GM23338 (cell line): ENCODE data around the gene CTRB1. TPM values are rescaled to one million over a fixed set of nuclear protein-coding genes. Genes with fewer than 3 reads are reported as not detected.

Source experiments
- ATAC-seq: fragments of 200-7000 bp; cut with Tn5 transposase; 3 replicates; pipeline ENCODE4 v1.9.1; 2020
- DNase-seq: peaks from one replicate; pipeline ENCODE4 v3.0.0-alpha.2; 2015; ENCODE audit warnings: low spot score
- H2AFZ ChIP-seq: fragments of 200-600 bp; sonication (generic); 2 replicates; pipeline ENCODE4 v1.8.0; 2016; ENCODE audit warnings: antibody characterized with exemption, mild to moderate bottlenecking, moderate library complexity
- H3F3A ChIP-seq: fragments of 200-600 bp; sonication (generic); replicated peaks from 2 replicates; pipeline ENCODE4 v1.8.0; 2017; ENCODE audit warnings: antibody characterized with exemption, mixed run types, low read depth
- H3K27ac ChIP-seq: fragments of 200-600 bp; sonication (generic); 2 replicates; pipeline ENCODE4 v1.6.1; 2016; ENCODE audit warnings: low read depth
- H3K27me3 ChIP-seq: fragments of 200-600 bp; sonication (generic); 2 replicates; pipeline ENCODE4 v1.8.0; 2016; ENCODE audit warnings: mild to moderate bottlenecking, mixed run types, moderate library complexity; ENCODE audit not compliant: insufficient read depth
- H3K36me3 ChIP-seq: fragments of 200-600 bp; sonication (generic); 2 replicates; pipeline ENCODE4 v1.8.0; 2016; ENCODE audit warnings: mild to moderate bottlenecking; ENCODE audit not compliant: insufficient read depth
- H3K4me1 ChIP-seq: fragments of 200-600 bp; sonication (generic); 2 replicates; pipeline ENCODE4 v1.8.0; 2016; ENCODE audit warnings: mild to moderate bottlenecking, moderate library complexity; ENCODE audit not compliant: insufficient read depth
- H3K4me2 ChIP-seq: fragments of 200-600 bp; sonication (generic); 2 replicates; pipeline ENCODE4 v1.7.1; 2017; ENCODE audit warnings: mixed run types
- H3K4me3 ChIP-seq: fragments of 200-600 bp; sonication (generic); 2 replicates; pipeline ENCODE4 v1.6.1; 2016; ENCODE audit warnings: mixed run types
- H3K79me2 ChIP-seq: fragments of 200-600 bp; sonication (generic); replicated peaks from 2 replicates; pipeline ENCODE4 v1.8.0; 2017; ENCODE audit warnings: mild to moderate bottlenecking; ENCODE audit not compliant: insufficient read depth
- H3K9me2 ChIP-seq: fragments of 200-600 bp; sonication (generic); 2 replicates; pipeline ENCODE4 v1.8.0; 2017; ENCODE audit not compliant: insufficient read depth
- H4K20me1 ChIP-seq: fragments of 200-600 bp; sonication (generic); replicated peaks from 2 replicates; pipeline ENCODE4 v1.8.0; 2017; ENCODE audit warnings: mild to moderate bottlenecking; ENCODE audit not compliant: insufficient read depth
- H3K27ac Mint-ChIP-seq: 2 replicates; pipeline ENCODE4 v1.8.0; 2020; ENCODE audit warnings: inconsistent platforms, mild to moderate bottlenecking, moderate library complexity, mixed read lengths
- H3K27me3 Mint-ChIP-seq: 3 replicates; pipeline ENCODE4 v1.8.0; 2022; ENCODE audit warnings: low read depth, mild to moderate bottlenecking, moderate library complexity, mixed read lengths, inconsistent platforms; ENCODE audit not compliant: insufficient read depth, poor library complexity
- H3K36me3 Mint-ChIP-seq: 3 replicates; pipeline ENCODE4 v1.8.0; 2021; ENCODE audit warnings: low read depth, mild to moderate bottlenecking, inconsistent platforms, moderate library complexity, mixed read lengths
- H3K4me1 Mint-ChIP-seq: 3 replicates; pipeline ENCODE4 v1.8.0; 2020; ENCODE audit warnings: mild to moderate bottlenecking, inconsistent platforms, mixed read lengths
- H3K4me3 Mint-ChIP-seq: 3 replicates; pipeline ENCODE4 v1.8.0; 2021; ENCODE audit warnings: moderate library complexity, mild to moderate bottlenecking, inconsistent platforms, mixed read lengths
- H3K9me3 Mint-ChIP-seq: 3 replicates; pipeline ENCODE4 v1.8.0; 2020; ENCODE audit warnings: moderate library complexity, mild to moderate bottlenecking, inconsistent platforms, mixed read lengths
- CREB1 ChIP-seq: fragments of 250-450 bp; sonication (Bioruptor Pico); IDR thresholded peaks from 2 replicates; pipeline ENCODE4 v1.5.0; 2020; ENCODE audit warnings: low read depth, mild to moderate bottlenecking, moderate library complexity
- EZH2 ChIP-seq: fragments of 200-600 bp; sonication (generic); IDR thresholded peaks from one replicate; pipeline ENCODE4 v1.8.0; 2017; ENCODE audit warnings: antibody characterized with exemption, mild to moderate bottlenecking, low read depth; ENCODE audit not compliant: unreplicated experiment
- EZH2phosphoT487 ChIP-seq: fragments of 200-600 bp; sonication (generic); IDR thresholded peaks from one replicate; pipeline ENCODE4 v1.8.1; 2018; ENCODE audit warnings: antibody characterized with exemption; ENCODE audit not compliant: unreplicated experiment
- JUNB ChIP-seq: IDR thresholded peaks from one replicate; pipeline ENCODE4 v1.6.1; 2016; ENCODE audit warnings: antibody characterized with exemption; ENCODE audit not compliant: unreplicated experiment
- NANOG ChIP-seq: IDR thresholded peaks from 2 replicates; pipeline ENCODE4 v1.6.1; 2016; ENCODE audit warnings: antibody characterized with exemption, borderline replicate concordance
- POLR2AphosphoS5 ChIP-seq: IDR thresholded peaks from 2 replicates; pipeline ENCODE4 v1.6.1; 2016; ENCODE audit warnings: antibody characterized with exemption, low read depth
- REST ChIP-seq: IDR thresholded peaks from one replicate; pipeline ENCODE4 v1.6.1; 2018; ENCODE audit warnings: antibody characterized with exemption; ENCODE audit not compliant: unreplicated experiment
- STAT1 ChIP-seq: IDR thresholded peaks from one replicate; pipeline ENCODE4 v1.6.1; 2016; ENCODE audit warnings: antibody characterized with exemption; ENCODE audit not compliant: unreplicated experiment
- ZNF114 ChIP-seq: fragments of 250-450 bp; sonication (Bioruptor Pico); IDR thresholded peaks from 2 replicates; pipeline ENCODE4 v1.5.0; 2020; ENCODE audit warnings: mild to moderate bottlenecking, moderate library complexity
- ZNF331 ChIP-seq: fragments of 250-450 bp; sonication (Bioruptor Pico); IDR thresholded peaks from 2 replicates; pipeline ENCODE4 v1.5.0; 2020; ENCODE audit warnings: low read depth, mild to moderate bottlenecking, moderate library complexity
- ZNF462 ChIP-seq: fragments of 250-450 bp; sonication (Bioruptor Pico); IDR thresholded peaks from 2 replicates; pipeline ENCODE4 v1.5.0; 2020; ENCODE audit warnings: mild to moderate bottlenecking, moderate library complexity
- polyA plus RNA-seq: library from polyadenylated mRNA; unstranded; fragments of >200 nt; fragmentation: Nextera tagmentation; extraction: Ambion mirVana; gene quantifications from 2 replicates; pipeline ENCODE4 v1.2.1, GENCODE V29; 2016
- total RNA-seq: library from RNA; depleted of rRNA; stranded (reverse); fragments of >200 nt; shearing (Covaris generic); gene quantifications from 2 replicates; pipeline ENCODE4 v1.2.3, GENCODE V29; 2014
- TF ChIP-seq, protein P1 (sequence below): IDR thresholded peaks from 2 replicates; pipeline ENCODE4 v1.6.1; 2016; ENCODE audit warnings: antibody characterized with exemption
- TF ChIP-seq, protein P2 (sequence below), 2 experiments: fragments of 200-600 bp in 1 of 2; sonication (generic) in 1 of 2; conservative IDR thresholded peaks; 2 replicates each; pipeline versions ENCODE4 v1.5.1 to v1.6.1; 2016 to 2017; ENCODE audit warnings: antibody characterized with exemption in 2 of 2, low read depth in 2 of 2, mild to moderate bottlenecking in 2 of 2, moderate library complexity in 1 of 2

The CTRB1 gene
- total and polyA plus RNA-seq, 2 experiments from 2014 or later = not detected

DNA sequence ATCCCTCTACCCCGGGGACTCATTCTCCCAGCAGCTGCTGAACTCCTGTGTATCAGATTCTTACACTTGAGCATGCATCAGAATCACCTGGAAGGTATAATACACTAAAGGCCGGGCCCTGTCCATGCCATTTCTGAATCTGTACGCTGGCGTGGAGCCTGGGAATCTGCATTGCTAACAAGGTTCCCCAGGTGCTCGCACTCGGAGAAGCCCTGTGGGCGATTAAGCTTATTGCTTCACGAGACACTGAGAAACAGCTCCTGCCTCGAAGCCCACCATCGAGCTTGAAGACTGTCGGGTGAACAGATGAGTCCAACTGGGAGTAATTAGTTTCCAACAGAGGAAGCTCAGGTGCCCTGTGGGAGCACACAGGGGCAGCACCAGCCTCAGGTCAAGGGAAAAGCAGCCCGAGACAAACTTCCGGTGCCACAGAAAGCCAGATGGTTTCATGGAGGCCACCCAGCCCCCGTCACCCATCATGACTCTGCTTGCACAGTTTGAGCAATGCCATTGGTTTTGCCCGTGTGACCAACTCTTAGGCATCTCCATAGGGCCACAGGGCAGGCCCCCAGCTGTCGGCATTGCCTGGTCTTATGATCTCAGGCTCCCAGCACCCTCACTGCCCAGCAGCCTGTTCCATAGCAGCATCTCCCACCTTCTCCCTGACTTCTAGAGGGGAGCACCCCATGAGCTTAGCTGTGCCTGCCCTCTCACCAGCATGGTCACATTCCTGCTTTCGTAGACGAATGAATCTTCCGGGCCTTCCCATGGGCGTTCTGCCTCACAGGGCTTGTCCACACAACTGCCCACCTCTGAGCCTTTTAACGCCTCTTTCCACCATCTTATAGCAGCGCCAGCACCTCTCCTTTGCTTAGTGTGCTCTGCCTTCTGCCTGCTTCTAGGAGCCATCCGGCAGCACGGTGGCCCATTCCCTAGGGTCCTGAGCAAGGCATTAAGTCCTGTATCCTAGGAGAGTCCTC, 22.7 kb upstream of the CTRB1 start:
- no peak overlapping the region for H3K4me2 ChIP-seq
- 0 out of 2 replicates have a peak, but pooled peaks cover 4% of the 10 kb centered on the region for H3F3A ChIP-seq
- Mint-ChIP-seq H3K4me3 (no peak overlapping the region), H3K27me3 (peaks cover 11% of the 10 kb centered on the region), H3K36me3 (no peaks in the 10 kb centered on the region), H3K4me1 (peaks cover 9% of the 10 kb centered on the region), H3K27ac (no peak overlapping the region), H3K9me3 (no peaks in the 10 kb centered on the region; the same call in 2 of the 3 replicates)
- ATAC-seq = no peak
- H3K27me3 ChIP-seq = no peaks in the 10 kb centered on the region
- H3K4me1 ChIP-seq = peaks cover 8% of the 10 kb centered on the region; the same call in 1 of the 2 replicates
- H3K9me2 ChIP-seq = no peaks in the 10 kb centered on the region
- H3K27ac ChIP-seq = no peak overlapping the region
- TF ChIP-seq EZH2 (no peak), ZNF331 (CRISPR knock-in tag) (no peak), REST (no peak), ZNF462 (CRISPR knock-in tag) (no peak), EZH2phosphoT487 (no peak), ZNF114 (CRISPR knock-in tag) (no peak), NANOG (no peak), POLR2AphosphoS5 (no peak), JUNB (no peak), CREB1 (CRISPR knock-in tag) (no peak), STAT1 (no peak)
- TF ChIP-seq, protein P1, sequence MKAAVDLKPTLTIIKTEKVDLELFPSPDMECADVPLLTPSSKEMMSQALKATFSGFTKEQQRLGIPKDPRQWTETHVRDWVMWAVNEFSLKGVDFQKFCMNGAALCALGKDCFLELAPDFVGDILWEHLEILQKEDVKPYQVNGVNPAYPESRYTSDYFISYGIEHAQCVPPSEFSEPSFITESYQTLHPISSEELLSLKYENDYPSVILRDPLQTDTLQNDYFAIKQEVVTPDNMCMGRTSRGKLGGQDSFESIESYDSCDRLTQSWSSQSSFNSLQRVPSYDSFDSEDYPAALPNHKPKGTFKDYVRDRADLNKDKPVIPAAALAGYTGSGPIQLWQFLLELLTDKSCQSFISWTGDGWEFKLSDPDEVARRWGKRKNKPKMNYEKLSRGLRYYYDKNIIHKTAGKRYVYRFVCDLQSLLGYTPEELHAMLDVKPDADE = no peak
- TF ChIP-seq, protein P2, sequence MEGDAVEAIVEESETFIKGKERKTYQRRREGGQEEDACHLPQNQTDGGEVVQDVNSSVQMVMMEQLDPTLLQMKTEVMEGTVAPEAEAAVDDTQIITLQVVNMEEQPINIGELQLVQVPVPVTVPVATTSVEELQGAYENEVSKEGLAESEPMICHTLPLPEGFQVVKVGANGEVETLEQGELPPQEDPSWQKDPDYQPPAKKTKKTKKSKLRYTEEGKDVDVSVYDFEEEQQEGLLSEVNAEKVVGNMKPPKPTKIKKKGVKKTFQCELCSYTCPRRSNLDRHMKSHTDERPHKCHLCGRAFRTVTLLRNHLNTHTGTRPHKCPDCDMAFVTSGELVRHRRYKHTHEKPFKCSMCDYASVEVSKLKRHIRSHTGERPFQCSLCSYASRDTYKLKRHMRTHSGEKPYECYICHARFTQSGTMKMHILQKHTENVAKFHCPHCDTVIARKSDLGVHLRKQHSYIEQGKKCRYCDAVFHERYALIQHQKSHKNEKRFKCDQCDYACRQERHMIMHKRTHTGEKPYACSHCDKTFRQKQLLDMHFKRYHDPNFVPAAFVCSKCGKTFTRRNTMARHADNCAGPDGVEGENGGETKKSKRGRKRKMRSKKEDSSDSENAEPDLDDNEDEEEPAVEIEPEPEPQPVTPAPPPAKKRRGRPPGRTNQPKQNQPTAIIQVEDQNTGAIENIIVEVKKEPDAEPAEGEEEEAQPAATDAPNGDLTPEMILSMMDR (conservative IDR thresholded peaks at IDR 0.05; ENCODE audit: low read depth in 2 of 2) = no peak
- no peak overlapping the region for H3K4me3 ChIP-seq
- no peaks in the 10 kb centered on the region for H3K36me3 ChIP-seq
- no peaks in the 10 kb centered on the region for H4K20me1 ChIP-seq
- DNase-seq = no peak
- H2AFZ ChIP-seq = peak overlapping the region; percentile 63
- H3K79me2 ChIP-seq = no peaks in the 10 kb centered on the region
